ENCODE results near the gene GNRH2.

- TF ChIP-seq CTCF (conservative IDR thresholded peaks at IDR 0.05) (no peak), ZFX (IDR thresholded peaks at IDR 0.05) (no peak)
Measured at GRCh38 chr20:3071266-3071609, 27.8 kb downstream of the GNRH2 start.

Measured in C4-2B (cell line).